A549 treated with GW870086 at 1 μM for 4 hours (cell line): ENCODE data around the gene JAZF1. TPM values are rescaled to one million over a fixed set of nuclear protein-coding genes. Genes with fewer than 3 reads are reported as not detected.

Experiments used
- total RNA-seq: library from RNA; stranded (reverse); fragments of 200-300 nt; extraction: Qiagen RNA extraction; gene quantifications from 5 replicates; pipeline ENCODE4 v1.2.3, GENCODE V29; 2022; ENCODE audit warnings: low read depth

Gene JAZF1
- total RNA-seq: 3.7 to 6.2 TPM (median 5.8 TPM) in 5 replicates

DNA sequence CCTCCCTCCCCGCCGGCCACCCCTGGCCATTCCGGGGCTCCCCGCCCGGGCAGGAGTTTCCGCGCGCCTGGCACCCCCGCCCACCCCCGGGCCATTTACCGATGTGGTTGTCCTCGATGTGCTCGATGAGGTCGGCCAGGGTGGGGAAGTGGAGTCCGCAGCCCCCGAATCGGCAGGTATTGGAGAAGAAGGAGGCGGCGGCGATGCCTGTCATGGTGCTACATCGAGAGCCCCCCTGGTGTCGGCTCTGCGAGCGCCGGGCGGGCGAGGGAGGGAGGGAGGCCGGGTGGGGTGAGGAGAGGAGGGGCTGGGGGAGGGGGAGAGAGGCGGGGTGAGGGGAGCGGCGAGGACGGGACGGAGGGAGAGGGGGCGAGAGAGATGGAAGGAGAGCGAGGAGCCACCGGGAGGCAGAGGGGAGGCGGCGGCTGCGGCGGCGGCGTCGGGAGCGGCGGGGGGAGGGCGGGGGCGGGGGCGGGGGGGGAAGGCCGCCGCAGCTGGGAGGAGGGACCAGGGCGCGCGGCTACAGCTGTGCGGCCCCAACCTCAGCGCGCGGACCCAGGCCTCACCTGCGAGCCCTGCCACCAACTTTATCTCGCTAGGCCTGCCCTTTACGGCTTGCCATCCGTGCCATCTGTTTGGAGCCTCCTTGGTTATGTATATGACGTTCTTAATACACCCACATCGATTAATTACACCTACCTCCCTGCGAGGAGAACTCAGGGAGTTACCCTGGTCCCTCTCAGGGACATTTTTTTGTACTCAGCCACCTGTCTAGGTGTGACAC lies at the start of gene JAZF1:
TSS of gene JAZF1 (minus strand) at position 432 of the 784 bp plus-strand sequence.

Other genes starting within 250 kb of the JAZF1 start
- gene CREB5, start 231.7 kb upstream of the JAZF1 start, total RNA-seq: 3.2 to 5.5 TPM (median 4.9 TPM) in 5 replicates